ENCODE results near the gene CDKN2AIPNL.
"Not testable (repeated sequence)": the region's sequence is repeated elsewhere in the genome, so short reads cannot be mapped to it uniquely, and the experiment has no call there.

CDKN2AIPNL gene

DNA sequence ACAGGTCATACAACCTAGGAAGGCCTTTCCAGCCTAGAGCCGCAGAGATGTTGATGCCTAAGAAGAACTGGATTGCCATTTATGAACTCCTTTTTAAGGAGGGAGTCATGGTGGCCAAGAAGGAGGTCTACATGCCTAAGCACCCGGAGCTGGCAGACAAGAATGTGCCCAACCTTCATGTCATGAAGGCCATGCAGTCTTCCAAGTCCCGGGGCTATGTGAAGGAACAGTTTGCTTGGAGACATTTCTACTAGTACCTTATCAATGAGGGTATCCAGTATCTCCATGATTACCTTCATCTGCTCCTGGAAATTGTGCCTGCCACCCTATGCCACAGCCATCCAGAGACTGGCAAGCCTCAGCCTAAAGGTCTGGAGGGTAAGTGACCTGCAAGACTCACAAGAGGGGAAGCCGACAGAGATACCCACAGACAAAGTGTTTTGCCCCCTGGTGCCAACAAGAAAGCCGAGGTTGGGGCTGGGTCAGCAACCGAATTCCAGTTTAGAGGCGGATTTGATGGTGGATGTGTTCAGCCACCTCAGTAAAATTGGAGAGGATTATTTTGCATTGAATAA, 11.2 kb upstream of the CDKN2AIPNL start:
- no peaks in the 10 kb centered on the region for H3K9me3 ChIP-seq (ENCODE audit: control insufficient read depth, low read length)
- no peaks in the 10 kb centered on the region for H3K36me3 ChIP-seq (ENCODE audit: control insufficient read depth, insufficient read depth, low read length)
- H3K4me3 ChIP-seq (ENCODE audit: extremely low read depth, insufficient read depth, low read length, poor library complexity, severe bottlenecking), result no peak overlapping the region
- no peaks in the 10 kb centered on the region for H3K4me1 ChIP-seq (ENCODE audit: control insufficient read depth, insufficient read depth, low read length, poor library complexity, severe bottlenecking)
- no peak overlapping the region for H3K27ac ChIP-seq (ENCODE audit: low read depth, low read length, severe bottlenecking)
- WGBS, 2 experiments (ENCODE audit: insufficient coverage in 2 of 2), result 85 to 94% methylated on average over 3 to 5 of the region's 7 CpGs

DNA sequence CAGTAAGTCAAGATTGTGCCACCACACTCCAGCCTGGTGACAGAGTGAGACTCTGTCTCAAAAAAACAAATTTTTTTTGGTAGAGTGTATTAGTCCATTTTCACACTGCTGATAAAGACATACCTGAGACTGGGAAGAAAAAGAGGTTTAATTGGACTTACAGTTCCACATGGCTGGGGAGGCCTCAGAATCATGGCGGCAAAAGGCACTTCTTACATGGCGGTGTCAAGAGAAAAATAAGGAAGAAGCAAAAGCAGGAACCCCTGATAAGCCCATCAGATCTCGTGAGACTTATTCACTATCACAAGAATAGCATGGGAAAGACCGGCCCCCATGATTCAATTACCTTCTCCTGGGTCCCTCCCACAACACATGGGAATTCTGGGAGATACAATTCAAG, 9.4 kb upstream of the CDKN2AIPNL start:
- not testable (repeated sequence) for H3K9me3 ChIP-seq (ENCODE audit: control insufficient read depth, low read length); H3K4me3 ChIP-seq (ENCODE audit: extremely low read depth, insufficient read depth, low read length, poor library complexity, severe bottlenecking); H3K36me3 ChIP-seq (ENCODE audit: control insufficient read depth, insufficient read depth, low read length); H3K27ac ChIP-seq (ENCODE audit: low read depth, low read length, severe bottlenecking); H3K4me1 ChIP-seq (ENCODE audit: control insufficient read depth, insufficient read depth, low read length, poor library complexity, severe bottlenecking)
- 95% methylated on average over 2 of the region's 4 CpGs; no CpG with 5 or more reads in 1 of the 2 experiments for WGBS, 2 experiments (ENCODE audit: insufficient coverage in 2 of 2)

DNA sequence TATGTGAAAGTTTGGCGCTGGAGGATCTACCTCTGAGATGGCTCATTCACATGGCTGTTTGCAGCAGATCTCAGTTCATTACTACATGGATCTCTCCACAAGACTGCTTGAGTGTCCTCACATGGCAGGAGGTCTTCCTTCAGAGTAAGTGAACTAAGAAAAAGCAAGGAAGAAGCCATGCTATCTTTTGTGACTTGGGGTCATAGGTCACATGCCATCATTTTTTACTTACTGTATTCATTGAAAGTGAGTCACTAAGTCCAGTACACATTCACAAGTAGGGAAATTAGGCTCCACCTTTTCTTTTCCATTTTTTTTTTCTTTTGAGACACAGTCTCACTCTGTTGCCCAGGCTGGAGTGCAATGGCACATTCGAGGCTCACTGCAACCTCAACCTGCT, 8.7 kb upstream of the CDKN2AIPNL start:
- no peaks in the 10 kb centered on the region for H3K36me3 ChIP-seq (ENCODE audit: control insufficient read depth, insufficient read depth, low read length)
- H3K27ac ChIP-seq (ENCODE audit: low read depth, low read length, severe bottlenecking), result no peak overlapping the region
- 86 to 100% methylated on average over 1 of the region's 2 CpGs for WGBS, 2 experiments (ENCODE audit: insufficient coverage in 2 of 2)
- H3K9me3 ChIP-seq (ENCODE audit: control insufficient read depth, low read length), result no peaks in the 10 kb centered on the region
- H3K4me3 ChIP-seq (ENCODE audit: extremely low read depth, insufficient read depth, low read length, poor library complexity, severe bottlenecking), result no peak overlapping the region
- H3K4me1 ChIP-seq (ENCODE audit: control insufficient read depth, insufficient read depth, low read length, poor library complexity, severe bottlenecking), result no peaks in the 10 kb centered on the region

DNA sequence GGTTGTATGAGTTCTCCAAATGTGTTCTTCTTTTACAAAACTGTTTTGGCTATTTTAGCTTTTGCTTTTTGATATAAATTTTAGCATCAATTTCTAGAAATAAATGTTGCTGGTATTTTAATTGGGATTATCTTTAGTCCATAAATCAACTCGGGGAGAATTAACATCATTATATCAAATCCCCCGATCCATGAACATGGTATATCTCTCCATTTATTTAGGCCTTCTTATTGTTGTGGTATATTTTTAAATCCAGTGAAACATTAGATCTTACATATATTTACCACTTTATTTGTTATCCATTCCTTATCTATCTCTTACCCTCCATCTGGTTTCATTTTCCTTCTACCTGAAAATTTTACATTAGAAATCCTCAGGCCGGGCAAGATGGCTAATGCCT, 7.3 kb upstream of the CDKN2AIPNL start:
- no peak overlapping the region for H3K4me3 ChIP-seq (ENCODE audit: extremely low read depth, insufficient read depth, low read length, poor library complexity, severe bottlenecking)
- 67 to 80% methylated on average over 1 of the region's 3 CpGs for WGBS, 2 experiments (ENCODE audit: insufficient coverage in 2 of 2)
- H3K9me3 ChIP-seq (ENCODE audit: control insufficient read depth, low read length), result no peaks in the 10 kb centered on the region
- no peaks in the 10 kb centered on the region for H3K4me1 ChIP-seq (ENCODE audit: control insufficient read depth, insufficient read depth, low read length, poor library complexity, severe bottlenecking)
- H3K27ac ChIP-seq (ENCODE audit: low read depth, low read length, severe bottlenecking), result no peak overlapping the region
- H3K36me3 ChIP-seq (ENCODE audit: control insufficient read depth, insufficient read depth, low read length), result no peaks in the 10 kb centered on the region

DNA sequence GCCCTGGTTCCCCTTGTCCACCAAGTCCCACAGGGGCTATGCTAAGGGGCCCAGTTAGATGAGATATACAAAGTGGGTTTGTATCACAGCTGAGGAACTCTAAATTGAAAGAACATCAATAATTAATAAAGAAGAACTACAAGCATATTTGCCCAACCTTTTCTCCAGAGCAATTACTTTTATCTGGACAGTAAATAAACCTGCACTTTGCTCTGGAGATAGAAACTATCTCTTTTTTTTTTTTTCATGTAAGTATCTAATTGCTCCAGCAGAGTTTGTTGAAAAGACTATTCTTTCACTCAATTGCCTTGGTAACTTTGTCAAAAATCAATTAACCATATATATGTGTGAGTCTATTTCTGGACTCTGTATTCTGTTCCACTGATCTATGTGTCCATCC, 6.0 kb upstream of the CDKN2AIPNL start:
- Histone ChIP-seq H3K27ac (ENCODE audit: low read depth, low read length, severe bottlenecking) (no peak overlapping the region), H3K4me3 (ENCODE audit: extremely low read depth, insufficient read depth, low read length, poor library complexity, severe bottlenecking) (no peak overlapping the region), H3K9me3 (ENCODE audit: control insufficient read depth, low read length) (no peaks in the 10 kb centered on the region), H3K4me1 (ENCODE audit: control insufficient read depth, insufficient read depth, low read length, poor library complexity, severe bottlenecking) (no peaks in the 10 kb centered on the region), H3K36me3 (ENCODE audit: control insufficient read depth, insufficient read depth, low read length) (no peaks in the 10 kb centered on the region)

DNA sequence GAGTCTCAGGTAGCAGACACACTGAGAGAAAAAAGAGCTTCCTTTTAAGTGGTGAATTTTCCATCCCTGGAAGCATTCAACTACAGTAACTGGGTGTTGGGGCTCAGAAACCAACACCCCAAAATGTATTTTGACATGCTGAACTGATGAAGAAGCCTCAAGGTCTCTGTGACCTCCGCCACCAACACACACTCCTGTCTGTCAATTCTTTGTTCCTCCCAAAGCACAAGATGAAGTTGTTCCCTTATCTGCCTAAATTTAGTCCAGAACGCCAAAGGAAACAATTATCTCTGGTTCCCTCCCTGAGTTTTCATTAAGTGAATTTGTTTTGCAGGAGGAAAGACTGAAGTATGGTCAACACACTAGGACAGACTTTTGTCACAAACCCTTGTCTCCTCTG, 1.4 kb upstream of the CDKN2AIPNL start:
- WGBS, 2 experiments (ENCODE audit: insufficient coverage in 2 of 2), result 100% methylated on average over 1 of the region's 2 CpGs
- Histone ChIP-seq H3K4me1 (ENCODE audit: control insufficient read depth, insufficient read depth, low read length, poor library complexity, severe bottlenecking) (peaks cover 7% of the 10 kb centered on the region), H3K36me3 (ENCODE audit: control insufficient read depth, insufficient read depth, low read length) (peaks cover 22% of the 10 kb centered on the region), H3K27ac (ENCODE audit: low read depth, low read length, severe bottlenecking) (no peak overlapping the region), H3K4me3 (ENCODE audit: extremely low read depth, insufficient read depth, low read length, poor library complexity, severe bottlenecking) (no peak overlapping the region), H3K9me3 (ENCODE audit: control insufficient read depth, low read length) (no peaks in the 10 kb centered on the region)

DNA sequence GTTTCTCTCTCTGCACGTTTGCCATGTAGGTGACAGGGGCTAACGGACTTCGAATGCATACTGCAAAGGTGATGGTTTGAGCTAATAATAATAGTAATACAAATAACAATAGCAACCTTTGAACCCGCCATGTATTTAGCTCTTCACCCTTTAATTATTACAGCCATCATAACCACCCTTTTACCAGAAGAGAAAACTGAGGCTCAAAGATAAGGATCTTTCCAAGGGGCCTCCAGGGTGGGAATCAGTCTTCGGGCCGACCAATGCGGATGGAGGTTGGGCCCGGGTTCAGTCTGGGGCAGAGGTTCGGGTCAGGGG, 494 bp downstream of the CDKN2AIPNL start:
- 0 to 7% methylated on average over 2 to 6 of the region's 9 CpGs for WGBS, 2 experiments (ENCODE audit: insufficient coverage in 2 of 2)
- Histone ChIP-seq H3K9me3 (ENCODE audit: control insufficient read depth, low read length) (no peaks in the 10 kb centered on the region), H3K27ac (ENCODE audit: low read depth, low read length, severe bottlenecking) (no peak overlapping the region), H3K4me1 (ENCODE audit: control insufficient read depth, insufficient read depth, low read length, poor library complexity, severe bottlenecking) (peaks cover 7% of the 10 kb centered on the region), H3K36me3 (ENCODE audit: control insufficient read depth, insufficient read depth, low read length) (peaks cover 27% of the 10 kb centered on the region), H3K4me3 (ENCODE audit: extremely low read depth, insufficient read depth, low read length, poor library complexity, severe bottlenecking) (peak overlapping the region; percentile 80)

DNA sequence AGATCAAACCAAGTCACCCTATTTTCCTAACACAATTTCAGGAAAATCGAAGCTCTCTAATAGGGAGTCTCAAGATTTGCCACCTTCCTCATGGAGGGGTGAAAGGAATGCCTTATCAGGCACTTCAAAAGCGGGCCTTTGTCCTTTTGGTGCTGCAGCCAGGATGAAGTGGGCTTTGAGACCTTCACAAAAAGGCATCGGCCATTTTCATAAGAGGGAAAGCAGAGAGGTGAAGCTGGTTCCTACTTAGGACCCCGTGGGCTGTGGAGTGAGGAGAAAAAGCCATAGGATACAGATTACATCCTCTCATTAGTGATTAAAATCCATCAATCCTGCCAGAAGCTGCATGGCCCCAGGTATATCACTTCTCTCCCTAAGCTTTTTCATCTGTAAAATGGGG, 859 bp downstream of the CDKN2AIPNL start:
- Histone ChIP-seq H3K27ac (ENCODE audit: low read depth, low read length, severe bottlenecking) (no peak overlapping the region), H3K4me1 (ENCODE audit: control insufficient read depth, insufficient read depth, low read length, poor library complexity, severe bottlenecking) (peaks cover 7% of the 10 kb centered on the region), H3K36me3 (ENCODE audit: control insufficient read depth, insufficient read depth, low read length) (peaks cover 27% of the 10 kb centered on the region), H3K9me3 (ENCODE audit: control insufficient read depth, low read length) (no peaks in the 10 kb centered on the region), H3K4me3 (ENCODE audit: extremely low read depth, insufficient read depth, low read length, poor library complexity, severe bottlenecking) (peak overlapping the region; percentile 80)
- WGBS, 2 experiments (ENCODE audit: insufficient coverage in 2 of 2), result 75 to 76% methylated on average over 2 of the region's 4 CpGs

DNA sequence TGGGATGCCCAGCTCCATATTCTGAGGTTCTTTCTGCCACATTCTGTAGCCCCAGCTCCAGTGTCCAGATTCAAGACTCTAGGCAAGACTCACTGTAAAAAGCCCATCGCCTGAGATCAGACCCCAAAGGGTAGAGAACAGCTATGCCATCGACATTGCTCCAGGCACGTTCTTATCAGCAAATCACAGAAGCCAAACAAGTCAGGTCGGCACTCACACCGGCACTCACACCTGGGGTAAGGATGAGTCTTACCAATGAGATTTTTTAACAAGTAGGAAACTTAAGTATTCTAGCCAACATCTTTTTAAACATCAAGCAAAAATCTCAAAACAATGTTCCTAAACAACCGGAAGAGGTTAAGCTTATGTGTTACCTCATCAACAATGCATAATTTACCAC, 2.4 kb downstream of the CDKN2AIPNL start:
- Histone ChIP-seq H3K4me1 (ENCODE audit: control insufficient read depth, insufficient read depth, low read length, poor library complexity, severe bottlenecking) (peaks cover 7% of the 10 kb centered on the region), H3K27ac (ENCODE audit: low read depth, low read length, severe bottlenecking) (no peak overlapping the region), H3K36me3 (ENCODE audit: control insufficient read depth, insufficient read depth, low read length) (peaks cover 32% of the 10 kb centered on the region), H3K9me3 (ENCODE audit: control insufficient read depth, low read length) (no peaks in the 10 kb centered on the region), H3K4me3 (ENCODE audit: extremely low read depth, insufficient read depth, low read length, poor library complexity, severe bottlenecking) (no peak overlapping the region)
- 86 to 96% methylated on average over 2 to 4 of the region's 6 CpGs for WGBS, 2 experiments (ENCODE audit: insufficient coverage in 2 of 2)

DNA sequence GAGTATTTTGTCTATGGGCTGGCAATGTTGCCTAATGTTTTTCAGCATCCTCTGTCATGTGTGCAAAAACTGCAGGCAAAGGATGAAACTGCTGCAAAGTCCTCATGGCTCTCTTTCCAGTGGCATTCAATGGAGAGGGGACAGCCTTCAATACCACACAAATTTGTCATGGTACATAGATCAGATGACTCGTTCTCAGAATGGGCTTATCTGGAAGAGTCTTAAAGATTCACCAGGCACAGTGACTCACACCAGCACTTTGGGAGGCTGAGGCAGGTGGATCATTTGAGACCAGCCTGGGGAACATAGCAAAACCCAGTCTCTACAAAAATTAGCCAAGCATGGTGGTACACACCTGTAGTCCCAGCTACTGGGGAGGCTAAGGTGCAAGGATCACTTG, 5.3 kb downstream of the CDKN2AIPNL start:
- Histone ChIP-seq H3K9me3 (ENCODE audit: control insufficient read depth, low read length) (no peaks in the 10 kb centered on the region), H3K4me1 (ENCODE audit: control insufficient read depth, insufficient read depth, low read length, poor library complexity, severe bottlenecking) (peaks cover 7% of the 10 kb centered on the region), H3K4me3 (ENCODE audit: extremely low read depth, insufficient read depth, low read length, poor library complexity, severe bottlenecking) (no peak overlapping the region), H3K36me3 (ENCODE audit: control insufficient read depth, insufficient read depth, low read length) (peaks cover 40% of the 10 kb centered on the region), H3K27ac (ENCODE audit: low read depth, low read length, severe bottlenecking) (no peak overlapping the region)
- WGBS, 2 experiments (ENCODE audit: insufficient coverage in 2 of 2), result 100% methylated on average over 1 of the region's 1 CpG; no CpG with 5 or more reads in 1 of the 2 experiments

DNA sequence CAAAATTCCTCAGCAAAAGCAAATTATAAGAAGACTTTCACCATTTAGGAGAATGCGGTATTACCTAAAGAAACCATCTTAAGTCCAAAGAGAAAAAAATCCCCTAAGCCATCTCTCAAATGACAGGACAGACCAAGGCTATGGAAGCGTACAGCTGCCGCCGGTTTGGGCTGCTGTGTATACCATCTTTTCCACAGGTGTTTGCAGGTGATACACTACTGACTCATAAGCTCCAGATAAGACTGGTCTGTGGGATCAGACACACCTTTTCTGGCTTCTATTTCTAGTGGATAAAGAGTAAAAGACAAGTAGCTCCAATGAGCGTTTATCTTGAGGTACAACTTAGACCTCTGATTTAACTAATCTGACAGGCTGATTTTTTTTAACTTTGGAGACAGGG, 7.7 kb downstream of the CDKN2AIPNL start:
- H3K4me3 ChIP-seq (ENCODE audit: extremely low read depth, insufficient read depth, low read length, poor library complexity, severe bottlenecking), result no peak overlapping the region
- peaks cover 34% of the 10 kb centered on the region for H3K36me3 ChIP-seq (ENCODE audit: control insufficient read depth, insufficient read depth, low read length)
- no peaks in the 10 kb centered on the region for H3K9me3 ChIP-seq (ENCODE audit: control insufficient read depth, low read length)
- H3K27ac ChIP-seq (ENCODE audit: low read depth, low read length, severe bottlenecking), result no peak overlapping the region
- no peaks in the 10 kb centered on the region for H3K4me1 ChIP-seq (ENCODE audit: control insufficient read depth, insufficient read depth, low read length, poor library complexity, severe bottlenecking)
- WGBS, 2 experiments (ENCODE audit: insufficient coverage in 2 of 2), result 96 to 100% methylated on average over 2 to 3 of the region's 5 CpGs
